GM23338 (cell line): Measurements from ENCODE around the gene SFXN1. TPM values are rescaled to one million over a fixed set of nuclear protein-coding genes. Genes with fewer than 3 reads are reported as not detected.

Source experiments
- ATAC-seq: fragments of 200-7000 bp; cut with Tn5 transposase; 3 replicates; pipeline ENCODE4 v1.9.1; 2020
- DNase-seq: peaks from one replicate; pipeline ENCODE4 v3.0.0-alpha.2; 2015; ENCODE audit warnings: low spot score
- H2AFZ ChIP-seq: fragments of 200-600 bp; sonication (generic); 2 replicates; pipeline ENCODE4 v1.8.0; 2016; ENCODE audit warnings: antibody characterized with exemption, mild to moderate bottlenecking, moderate library complexity
- H3F3A ChIP-seq: fragments of 200-600 bp; sonication (generic); replicated peaks from 2 replicates; pipeline ENCODE4 v1.8.0; 2017; ENCODE audit warnings: antibody characterized with exemption, mixed run types, low read depth
- H3K27ac ChIP-seq: fragments of 200-600 bp; sonication (generic); 2 replicates; pipeline ENCODE4 v1.6.1; 2016; ENCODE audit warnings: low read depth
- H3K27me3 ChIP-seq: fragments of 200-600 bp; sonication (generic); 2 replicates; pipeline ENCODE4 v1.8.0; 2016; ENCODE audit warnings: mild to moderate bottlenecking, mixed run types, moderate library complexity; ENCODE audit not compliant: insufficient read depth
- H3K36me3 ChIP-seq: fragments of 200-600 bp; sonication (generic); 2 replicates; pipeline ENCODE4 v1.8.0; 2016; ENCODE audit warnings: mild to moderate bottlenecking; ENCODE audit not compliant: insufficient read depth
- H3K4me1 ChIP-seq: fragments of 200-600 bp; sonication (generic); 2 replicates; pipeline ENCODE4 v1.8.0; 2016; ENCODE audit warnings: mild to moderate bottlenecking, moderate library complexity; ENCODE audit not compliant: insufficient read depth
- H3K4me2 ChIP-seq: fragments of 200-600 bp; sonication (generic); 2 replicates; pipeline ENCODE4 v1.7.1; 2017; ENCODE audit warnings: mixed run types
- H3K4me3 ChIP-seq: fragments of 200-600 bp; sonication (generic); 2 replicates; pipeline ENCODE4 v1.6.1; 2016; ENCODE audit warnings: mixed run types
- H3K79me2 ChIP-seq: fragments of 200-600 bp; sonication (generic); replicated peaks from 2 replicates; pipeline ENCODE4 v1.8.0; 2017; ENCODE audit warnings: mild to moderate bottlenecking; ENCODE audit not compliant: insufficient read depth
- H3K9me2 ChIP-seq: fragments of 200-600 bp; sonication (generic); 2 replicates; pipeline ENCODE4 v1.8.0; 2017; ENCODE audit not compliant: insufficient read depth
- H4K20me1 ChIP-seq: fragments of 200-600 bp; sonication (generic); replicated peaks from 2 replicates; pipeline ENCODE4 v1.8.0; 2017; ENCODE audit warnings: mild to moderate bottlenecking; ENCODE audit not compliant: insufficient read depth
- H3K27ac Mint-ChIP-seq: 2 replicates; pipeline ENCODE4 v1.8.0; 2020; ENCODE audit warnings: inconsistent platforms, mild to moderate bottlenecking, moderate library complexity, mixed read lengths
- H3K27me3 Mint-ChIP-seq: 3 replicates; pipeline ENCODE4 v1.8.0; 2022; ENCODE audit warnings: low read depth, mild to moderate bottlenecking, moderate library complexity, mixed read lengths, inconsistent platforms; ENCODE audit not compliant: insufficient read depth, poor library complexity
- H3K36me3 Mint-ChIP-seq: 3 replicates; pipeline ENCODE4 v1.8.0; 2021; ENCODE audit warnings: low read depth, mild to moderate bottlenecking, inconsistent platforms, moderate library complexity, mixed read lengths
- H3K4me1 Mint-ChIP-seq: 3 replicates; pipeline ENCODE4 v1.8.0; 2020; ENCODE audit warnings: mild to moderate bottlenecking, inconsistent platforms, mixed read lengths
- H3K4me3 Mint-ChIP-seq: 3 replicates; pipeline ENCODE4 v1.8.0; 2021; ENCODE audit warnings: moderate library complexity, mild to moderate bottlenecking, inconsistent platforms, mixed read lengths
- H3K9me3 Mint-ChIP-seq: 3 replicates; pipeline ENCODE4 v1.8.0; 2020; ENCODE audit warnings: moderate library complexity, mild to moderate bottlenecking, inconsistent platforms, mixed read lengths
- CREB1 ChIP-seq: fragments of 250-450 bp; sonication (Bioruptor Pico); IDR thresholded peaks from 2 replicates; pipeline ENCODE4 v1.5.0; 2020; ENCODE audit warnings: low read depth, mild to moderate bottlenecking, moderate library complexity
- CTCF ChIP-seq, 2 experiments: fragments of 200-600 bp in 1 of 2; sonication (generic) in 1 of 2; conservative IDR thresholded peaks; 2 replicates each; pipeline versions ENCODE4 v1.5.1 to v1.6.1; 2016 to 2017; ENCODE audit warnings: antibody characterized with exemption in 2 of 2, low read depth in 2 of 2, mild to moderate bottlenecking in 2 of 2, moderate library complexity in 1 of 2
- ETS1 ChIP-seq: IDR thresholded peaks from 2 replicates; pipeline ENCODE4 v1.6.1; 2016; ENCODE audit warnings: antibody characterized with exemption
- EZH2 ChIP-seq: fragments of 200-600 bp; sonication (generic); IDR thresholded peaks from one replicate; pipeline ENCODE4 v1.8.0; 2017; ENCODE audit warnings: antibody characterized with exemption, mild to moderate bottlenecking, low read depth; ENCODE audit not compliant: unreplicated experiment
- EZH2phosphoT487 ChIP-seq: fragments of 200-600 bp; sonication (generic); IDR thresholded peaks from one replicate; pipeline ENCODE4 v1.8.1; 2018; ENCODE audit warnings: antibody characterized with exemption; ENCODE audit not compliant: unreplicated experiment
- JUNB ChIP-seq: IDR thresholded peaks from one replicate; pipeline ENCODE4 v1.6.1; 2016; ENCODE audit warnings: antibody characterized with exemption; ENCODE audit not compliant: unreplicated experiment
- NANOG ChIP-seq: IDR thresholded peaks from 2 replicates; pipeline ENCODE4 v1.6.1; 2016; ENCODE audit warnings: antibody characterized with exemption, borderline replicate concordance
- POLR2AphosphoS5 ChIP-seq: IDR thresholded peaks from 2 replicates; pipeline ENCODE4 v1.6.1; 2016; ENCODE audit warnings: antibody characterized with exemption, low read depth
- REST ChIP-seq: IDR thresholded peaks from one replicate; pipeline ENCODE4 v1.6.1; 2018; ENCODE audit warnings: antibody characterized with exemption; ENCODE audit not compliant: unreplicated experiment
- STAT1 ChIP-seq: IDR thresholded peaks from one replicate; pipeline ENCODE4 v1.6.1; 2016; ENCODE audit warnings: antibody characterized with exemption; ENCODE audit not compliant: unreplicated experiment
- ZNF114 ChIP-seq: fragments of 250-450 bp; sonication (Bioruptor Pico); IDR thresholded peaks from 2 replicates; pipeline ENCODE4 v1.5.0; 2020; ENCODE audit warnings: mild to moderate bottlenecking, moderate library complexity
- ZNF331 ChIP-seq: fragments of 250-450 bp; sonication (Bioruptor Pico); IDR thresholded peaks from 2 replicates; pipeline ENCODE4 v1.5.0; 2020; ENCODE audit warnings: low read depth, mild to moderate bottlenecking, moderate library complexity
- ZNF462 ChIP-seq: fragments of 250-450 bp; sonication (Bioruptor Pico); IDR thresholded peaks from 2 replicates; pipeline ENCODE4 v1.5.0; 2020; ENCODE audit warnings: mild to moderate bottlenecking, moderate library complexity
- polyA plus RNA-seq: library from polyadenylated mRNA; unstranded; fragments of >200 nt; fragmentation: Nextera tagmentation; extraction: Ambion mirVana; gene quantifications from 2 replicates; pipeline ENCODE4 v1.2.1, GENCODE V29; 2016
- total RNA-seq: library from RNA; depleted of rRNA; stranded (reverse); fragments of >200 nt; shearing (Covaris generic); gene quantifications from 2 replicates; pipeline ENCODE4 v1.2.3, GENCODE V29; 2014

Gene SFXN1
- total and polyA plus RNA-seq, 2 experiments from 2014 or later: 44.0 to 97.7 TPM

GRCh38 chr5:175463641-175464040 lies 14.7 kb upstream of the SFXN1 start:
- no peak for DNase-seq
- Mint-ChIP-seq H3K4me3 (no peak overlapping the region), H3K9me3 (no peaks in the 10 kb centered on the region), H3K27ac (no peak overlapping the region), H3K27me3 (peaks cover 1% of the 10 kb centered on the region), H3K4me1 (peaks cover 5% of the 10 kb centered on the region), H3K36me3 (no peaks in the 10 kb centered on the region)
- Histone ChIP-seq H3F3A (no peaks in the 10 kb centered on the region), H3K36me3 (no peaks in the 10 kb centered on the region), H3K79me2 (no peaks in the 10 kb centered on the region), H3K27me3 (no peaks in the 10 kb centered on the region), H3K4me2 (no peak overlapping the region), H3K4me3 (no peak overlapping the region), H4K20me1 (no peaks in the 10 kb centered on the region), H2AFZ (0 out of 2 replicates have a peak overlapping the region, but pooled peaks have one; percentile 10), H3K9me2 (no peaks in the 10 kb centered on the region), H3K4me1 (no peaks in the 10 kb centered on the region), H3K27ac (no peak overlapping the region)
- TF ChIP-seq POLR2AphosphoS5 (no peak), ZNF114 (CRISPR knock-in tag) (no peak), REST (no peak), STAT1 (no peak), JUNB (no peak), ZNF462 (CRISPR knock-in tag) (no peak), CREB1 (no peak), EZH2 (no peak), ETS1 (no peak), NANOG (no peak), EZH2phosphoT487 (no peak), CTCF (conservative IDR thresholded peaks at IDR 0.05; ENCODE audit: low read depth in 2 of 2) (no peak), ZNF331 (CRISPR knock-in tag) (no peak)
- no peak for ATAC-seq
